HPDE6-E6E7 (cell line): Measurements from ENCODE around the gene PCSK5.

Experiments
- DNase-seq: peaks from one replicate; pipeline ENCODE4 v3.0.0; 2011; ENCODE audit warnings: missing footprints; ENCODE audit errors: extremely low spot score

The PCSK5 gene

GRCh38 chr9:75921391-75922127 lies 31.1 kb downstream of the PCSK5 start:
- DNase-seq = no peak

DNA sequence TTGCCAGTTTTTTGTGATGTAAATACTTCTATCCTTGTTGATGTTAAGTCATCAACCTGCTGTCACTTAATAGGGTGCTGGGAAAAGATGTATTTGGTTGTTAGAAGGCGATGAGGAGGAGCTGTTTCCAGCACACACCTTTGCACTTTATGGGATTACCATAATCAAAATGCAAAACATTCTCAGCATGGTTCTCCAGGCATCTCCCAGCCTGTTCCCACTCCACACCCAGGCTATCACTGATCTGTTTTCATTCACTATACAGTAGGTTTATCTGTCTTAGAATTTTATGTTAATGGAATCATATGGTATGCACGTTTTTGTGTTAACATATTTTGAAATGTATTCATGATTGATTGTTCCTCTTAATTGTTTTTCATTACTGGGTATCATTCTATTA lies 35.9 kb downstream of the PCSK5 start:
- DNase-seq = no peak

DNA sequence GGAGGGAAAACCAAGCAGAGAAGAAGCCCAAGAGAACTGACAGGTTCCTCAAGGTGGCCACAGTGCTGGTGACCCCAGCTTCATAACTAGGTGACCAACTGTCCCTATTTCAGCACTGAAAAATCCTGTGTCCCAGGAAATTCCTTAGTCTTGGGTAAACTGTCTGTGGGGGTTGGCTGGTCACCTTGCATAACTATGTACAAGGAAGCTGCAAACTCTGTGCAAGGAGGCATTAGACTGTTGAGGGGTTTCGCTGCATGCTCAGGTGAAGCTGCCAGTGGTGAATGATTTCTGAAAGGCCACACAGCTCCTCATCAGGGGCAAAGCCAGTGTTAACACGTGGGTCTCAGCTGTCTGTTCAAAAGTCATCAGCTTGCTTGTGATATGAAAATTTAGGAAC lies 36.9 kb downstream of the PCSK5 start:
- no peak for DNase-seq

- no peak for DNase-seq
Measured at GRCh38 chr9:75930190-75930589, 39.7 kb downstream of the PCSK5 start.

DNA sequence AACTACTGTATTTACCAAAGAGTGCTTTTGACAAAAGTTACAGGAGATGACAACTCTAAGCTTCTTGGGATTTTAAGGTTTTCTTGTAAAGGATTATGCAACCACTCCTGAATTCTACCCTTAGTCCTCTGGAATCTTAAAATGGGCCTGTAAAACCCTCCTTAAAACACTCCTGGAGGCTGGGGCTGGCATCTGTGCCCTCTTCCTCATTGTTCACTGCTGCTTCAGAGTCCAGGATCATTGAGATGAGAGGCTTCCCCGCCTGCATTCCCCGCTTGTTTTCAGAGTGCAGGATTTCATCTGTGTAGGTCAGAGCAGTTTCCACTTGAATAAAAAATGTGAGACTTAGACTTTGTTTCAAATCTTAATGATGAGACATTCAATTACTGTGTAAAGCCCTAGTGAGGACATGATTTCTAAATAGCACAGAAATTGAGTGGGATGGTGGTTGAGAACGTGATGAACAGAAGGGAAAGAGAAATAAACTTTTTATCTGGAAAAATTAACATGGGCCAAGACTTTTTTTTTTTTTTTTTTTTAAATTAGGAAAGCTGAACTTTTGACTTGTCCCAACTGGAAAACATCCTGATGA lies 40.4 kb downstream of the PCSK5 start:
- DNase-seq = no peak

DNA sequence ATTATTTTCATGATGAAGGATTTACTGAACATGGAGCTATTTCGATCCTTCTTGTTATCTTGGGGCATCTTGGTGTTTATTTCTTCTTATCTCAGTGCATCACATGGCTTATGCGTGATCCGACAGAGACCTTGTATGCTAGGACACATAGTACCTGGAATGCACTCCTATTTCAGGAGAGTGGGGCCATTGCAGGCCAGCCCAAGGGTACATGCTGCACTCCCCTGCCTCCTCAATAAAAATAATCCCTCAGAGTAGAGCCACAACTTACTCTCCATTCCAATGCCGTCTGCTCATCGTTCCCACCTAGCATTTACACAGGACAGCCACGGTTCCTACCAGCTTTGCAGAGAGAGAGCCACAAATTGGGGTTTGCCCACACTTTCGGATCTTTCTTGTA lies 43.5 kb downstream of the PCSK5 start:
- no peak for DNase-seq

DNA sequence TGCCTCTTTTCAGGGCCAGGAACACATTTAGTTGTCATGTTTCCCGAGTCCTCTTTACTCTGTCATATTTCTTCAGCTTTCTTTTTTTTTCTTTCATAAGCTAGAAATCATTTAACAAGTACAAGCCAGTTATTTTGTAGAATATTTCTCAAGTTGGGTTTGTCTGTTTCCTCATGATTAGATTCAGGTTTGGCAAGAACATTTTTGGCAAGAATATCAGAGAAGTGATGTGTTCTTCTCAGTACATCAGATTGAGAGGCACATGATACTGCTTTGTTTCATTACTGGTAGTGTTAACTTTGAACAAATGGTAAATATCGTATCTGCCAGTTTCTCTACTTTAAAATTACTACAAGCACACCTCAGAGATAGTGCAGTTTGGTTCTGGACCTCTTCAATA lies 45.1 kb downstream of the PCSK5 start:
- no peak for DNase-seq

- no peak for DNase-seq
Measured at GRCh38 chr9:75937521-75938258, 47.2 kb downstream of the PCSK5 start.

- DNase-seq = no peak
Measured at GRCh38 chr9:75938946-75939345, 48.5 kb downstream of the PCSK5 start.

- no peak for DNase-seq
Measured at GRCh38 chr9:75939536-75940111, 49.2 kb downstream of the PCSK5 start.

DNA sequence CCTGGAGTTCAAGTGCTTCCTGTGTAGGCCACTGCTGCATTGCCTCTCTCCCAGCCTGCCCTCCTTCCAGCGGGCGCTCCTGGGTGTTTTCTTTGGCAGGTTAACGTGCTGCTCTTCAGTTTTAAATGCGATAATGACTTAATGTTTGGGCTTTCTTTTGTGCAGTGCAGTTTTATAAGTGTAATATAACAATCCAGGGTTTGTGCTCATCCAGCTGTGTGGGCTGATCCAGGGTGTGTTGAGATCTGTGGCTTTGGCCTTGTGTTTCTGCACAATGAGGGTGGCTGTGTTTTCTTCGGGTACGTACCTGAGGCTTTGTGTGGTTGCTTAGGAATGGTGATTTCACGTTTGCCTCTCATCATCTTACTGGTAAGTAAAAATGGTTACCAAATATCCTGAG lies 50.6 kb downstream of the PCSK5 start:
- DNase-seq = no peak

- DNase-seq = no peak
Measured at GRCh38 chr9:75941577-75942311, 51.3 kb downstream of the PCSK5 start.

- DNase-seq = no peak
Measured at GRCh38 chr9:75946766-75947165, 56.3 kb downstream of the PCSK5 start.

DNA sequence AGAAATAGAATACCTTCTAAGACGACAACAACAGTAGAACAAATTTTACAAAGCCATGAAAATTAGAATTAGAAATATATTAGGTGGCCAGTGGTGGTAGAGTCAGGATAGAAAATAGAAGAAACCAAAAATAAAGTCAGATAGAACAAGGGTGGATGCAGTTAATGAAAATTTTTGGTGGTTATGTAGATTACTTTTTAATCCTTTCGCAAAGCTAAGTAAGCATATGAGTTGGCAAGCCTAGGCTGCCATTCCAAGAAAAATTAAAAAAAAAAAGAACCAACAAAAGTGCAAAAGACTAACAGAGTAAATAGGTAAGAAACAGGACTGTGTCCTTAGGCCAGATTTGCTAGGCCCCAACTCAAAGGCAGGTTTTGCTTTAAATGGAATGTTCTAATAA lies 56.8 kb downstream of the PCSK5 start:
- no peak for DNase-seq

DNA sequence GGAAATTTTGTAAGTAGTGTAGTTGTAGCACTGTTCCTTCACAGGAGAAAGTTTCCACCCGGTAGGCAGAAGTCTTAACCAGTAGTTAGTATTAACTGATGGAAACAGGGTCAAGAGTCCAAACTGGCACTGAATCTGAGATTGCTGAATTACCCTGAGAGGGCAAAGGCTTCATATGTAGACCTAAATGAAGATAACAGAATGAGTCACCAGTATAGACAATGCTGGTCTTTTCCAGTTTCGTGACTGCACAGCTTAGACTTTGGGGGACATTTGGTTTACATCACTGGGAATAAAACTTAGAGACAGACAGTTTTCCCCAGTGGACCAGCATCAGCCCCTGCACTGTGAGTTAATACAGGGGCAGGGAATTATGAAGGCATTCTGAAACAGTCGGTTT lies 60.5 kb downstream of the PCSK5 start:
- DNase-seq = no peak

DNA sequence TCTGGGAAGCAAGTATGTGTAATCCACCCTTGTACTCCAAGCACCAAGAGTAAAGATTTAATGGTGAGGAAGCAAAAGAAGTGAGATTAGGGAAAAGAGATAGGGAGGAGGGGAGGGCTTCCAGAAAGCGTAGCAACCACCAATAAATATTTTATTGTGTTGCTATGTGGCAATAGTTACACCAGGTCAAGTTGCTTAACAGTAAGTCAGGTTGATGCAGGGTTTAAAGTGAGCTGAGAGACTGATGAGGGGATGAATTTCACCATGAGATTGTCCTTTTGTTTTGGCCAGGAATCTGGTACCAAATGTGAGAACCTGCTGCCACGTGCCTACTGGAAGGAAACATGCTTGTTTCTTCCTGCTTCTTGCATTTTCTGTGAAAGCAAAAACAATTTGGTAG lies 62.7 kb downstream of the PCSK5 start:
- DNase-seq = no peak

GRCh38 chr9:75956161-75956560 lies 65.7 kb downstream of the PCSK5 start:
- DNase-seq = no peak

- no peak for DNase-seq
Measured at GRCh38 chr9:75957116-75957515, 66.6 kb downstream of the PCSK5 start.

- DNase-seq = no peak
Measured at GRCh38 chr9:75958226-75958625, 67.8 kb downstream of the PCSK5 start.

- DNase-seq = no peak
Measured at GRCh38 chr9:75960551-75960950, 70.1 kb downstream of the PCSK5 start.

GRCh38 chr9:75962013-75962661 lies 71.7 kb downstream of the PCSK5 start:
- no peak for DNase-seq

GRCh38 chr9:75962662-75963036 lies 72.2 kb downstream of the PCSK5 start:
- no peak for DNase-seq
